Measurements from ENCODE around the gene LRRC75B.

Gene LRRC75B

DNA sequence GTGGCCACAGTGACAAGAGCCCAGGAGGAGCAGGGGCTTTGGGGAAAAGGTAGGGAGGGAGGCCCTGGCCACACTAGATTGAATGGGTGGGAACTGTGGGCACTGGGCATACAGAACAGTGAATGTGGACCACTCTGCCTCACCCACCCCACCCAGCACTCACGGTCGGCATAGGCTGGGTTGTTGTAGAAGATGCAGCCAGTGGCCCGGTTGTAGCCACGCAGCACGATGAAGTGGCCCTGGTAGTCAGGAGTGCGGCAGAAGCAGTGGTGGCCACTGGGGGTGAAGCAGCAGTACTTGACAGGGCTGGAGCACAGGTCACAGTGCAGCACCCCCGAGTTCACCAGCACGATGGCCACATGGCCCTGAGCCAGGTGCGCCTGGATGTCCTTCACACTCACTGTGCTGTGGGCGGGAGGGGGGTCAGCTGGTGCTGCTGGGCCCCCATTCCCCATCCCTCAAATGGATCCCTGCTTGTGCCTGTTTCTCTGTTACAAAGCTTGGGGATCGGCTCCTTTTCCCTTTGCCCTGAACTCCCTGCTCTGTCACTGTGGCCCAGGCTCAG, 49.1 kb downstream of the LRRC75B start:
- no peak overlapping the region for H3K4me3 ChIP-seq (replicated peaks; ENCODE audit: low read depth, low read length)
- DNase-seq (ENCODE audit: low read depth) = no peak
- TF ChIP-seq, protein P1, sequence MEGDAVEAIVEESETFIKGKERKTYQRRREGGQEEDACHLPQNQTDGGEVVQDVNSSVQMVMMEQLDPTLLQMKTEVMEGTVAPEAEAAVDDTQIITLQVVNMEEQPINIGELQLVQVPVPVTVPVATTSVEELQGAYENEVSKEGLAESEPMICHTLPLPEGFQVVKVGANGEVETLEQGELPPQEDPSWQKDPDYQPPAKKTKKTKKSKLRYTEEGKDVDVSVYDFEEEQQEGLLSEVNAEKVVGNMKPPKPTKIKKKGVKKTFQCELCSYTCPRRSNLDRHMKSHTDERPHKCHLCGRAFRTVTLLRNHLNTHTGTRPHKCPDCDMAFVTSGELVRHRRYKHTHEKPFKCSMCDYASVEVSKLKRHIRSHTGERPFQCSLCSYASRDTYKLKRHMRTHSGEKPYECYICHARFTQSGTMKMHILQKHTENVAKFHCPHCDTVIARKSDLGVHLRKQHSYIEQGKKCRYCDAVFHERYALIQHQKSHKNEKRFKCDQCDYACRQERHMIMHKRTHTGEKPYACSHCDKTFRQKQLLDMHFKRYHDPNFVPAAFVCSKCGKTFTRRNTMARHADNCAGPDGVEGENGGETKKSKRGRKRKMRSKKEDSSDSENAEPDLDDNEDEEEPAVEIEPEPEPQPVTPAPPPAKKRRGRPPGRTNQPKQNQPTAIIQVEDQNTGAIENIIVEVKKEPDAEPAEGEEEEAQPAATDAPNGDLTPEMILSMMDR (IDR thresholded peaks at IDR 0.05; ENCODE audit: low read length, missing control alignments) = no peak

DNA sequence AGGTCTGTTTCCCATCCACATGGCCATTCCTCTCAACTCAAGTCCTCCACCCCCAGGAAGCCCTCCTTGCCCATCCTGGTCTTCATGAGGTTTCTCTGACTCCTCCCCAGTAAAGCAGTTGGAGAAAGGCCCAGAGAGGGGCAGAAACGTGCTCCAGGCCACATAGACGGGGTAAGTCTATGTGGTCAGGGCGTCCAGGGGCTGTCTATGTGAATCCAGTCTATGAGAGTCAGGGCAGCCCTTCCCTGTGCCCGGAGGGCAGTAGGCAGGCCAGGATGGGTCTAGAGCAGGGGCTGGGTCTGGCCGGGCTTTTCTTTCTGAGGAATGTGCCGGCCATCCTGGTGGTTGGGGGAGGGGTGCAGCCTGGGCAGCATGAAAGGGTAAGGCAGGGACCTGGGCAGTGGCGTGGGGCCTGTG, 49.7 kb downstream of the LRRC75B start:
- no peak for DNase-seq (ENCODE audit: low read depth)
- TF ChIP-seq, protein P1 (IDR thresholded peaks at IDR 0.05; ENCODE audit: low read length, missing control alignments) = no peak
- H3K4me3 ChIP-seq (replicated peaks; ENCODE audit: low read depth, low read length) = no peak overlapping the region

DNA sequence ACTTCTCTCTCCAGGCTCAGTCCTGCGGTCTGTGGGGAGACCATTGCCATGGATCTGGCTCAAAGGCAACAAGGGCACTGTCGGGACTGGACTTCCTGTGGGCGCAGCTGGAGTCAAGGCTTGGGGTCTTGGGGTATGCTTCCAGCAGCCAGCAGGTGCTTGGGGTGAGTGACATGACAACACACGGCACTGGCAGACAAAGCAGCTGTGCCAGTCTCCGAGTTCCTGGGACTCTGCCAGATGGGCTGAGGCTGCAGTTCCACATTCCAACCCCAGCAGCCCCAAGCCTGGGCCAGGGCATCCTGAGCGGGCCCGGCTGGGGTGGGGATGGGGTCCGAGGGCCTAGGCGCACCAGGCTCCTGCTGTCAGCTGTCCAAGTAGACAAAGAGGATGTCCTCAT, 50.2 kb downstream of the LRRC75B start:
- H3K4me3 ChIP-seq (replicated peaks; ENCODE audit: low read depth, low read length) = no peak overlapping the region
- DNase-seq (ENCODE audit: low read depth) = no peak
- TF ChIP-seq, protein P1 (IDR thresholded peaks at IDR 0.05; ENCODE audit: low read length, missing control alignments) = no peak

DNA sequence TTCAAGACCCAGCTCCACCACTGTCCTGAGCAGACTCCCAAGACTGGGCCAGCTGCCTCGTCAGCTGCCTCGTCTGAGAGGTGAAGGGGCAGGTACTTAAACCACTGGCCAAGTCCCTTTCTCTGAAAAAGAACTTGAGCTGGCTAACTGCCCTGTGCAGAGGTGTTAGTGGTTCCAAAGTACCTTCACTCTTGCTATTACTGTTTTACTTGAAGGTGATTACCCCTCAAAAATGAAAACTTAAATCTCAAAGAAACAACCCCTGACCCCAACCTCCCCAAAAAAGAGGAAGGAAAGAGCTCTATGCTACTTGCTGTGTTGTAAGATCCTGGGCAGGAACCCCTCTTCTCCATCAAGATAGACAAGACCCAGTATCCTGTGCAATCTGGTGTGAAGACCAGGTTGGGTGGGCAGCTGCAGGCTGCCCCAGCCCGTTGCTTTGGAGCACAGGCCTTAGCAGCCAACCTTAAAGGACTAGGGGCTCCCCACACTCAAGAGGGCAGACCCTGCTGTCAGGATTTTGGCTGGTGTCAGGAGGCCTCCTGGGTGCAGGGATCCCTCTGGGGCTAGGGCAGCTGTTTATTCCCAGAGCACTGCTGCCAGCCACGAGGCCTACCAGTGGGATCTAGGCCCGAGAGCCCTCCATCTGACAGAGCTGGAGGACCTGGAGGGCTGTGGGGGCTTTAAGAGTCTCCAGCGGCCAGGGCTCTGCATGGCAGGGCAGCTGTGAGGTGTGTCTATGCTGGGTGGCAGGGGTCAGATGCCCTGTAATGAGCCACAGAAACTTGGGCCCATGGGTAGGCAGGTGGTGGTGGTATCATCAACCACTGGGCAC, 51.0 kb downstream of the LRRC75B start:
- H3K4me3 ChIP-seq (replicated peaks; ENCODE audit: low read depth, low read length) = no peak overlapping the region
- DNase-seq (ENCODE audit: low read depth) = no peak
- TF ChIP-seq, protein P1 (IDR thresholded peaks at IDR 0.05; ENCODE audit: low read length, missing control alignments) = no peak

DNA sequence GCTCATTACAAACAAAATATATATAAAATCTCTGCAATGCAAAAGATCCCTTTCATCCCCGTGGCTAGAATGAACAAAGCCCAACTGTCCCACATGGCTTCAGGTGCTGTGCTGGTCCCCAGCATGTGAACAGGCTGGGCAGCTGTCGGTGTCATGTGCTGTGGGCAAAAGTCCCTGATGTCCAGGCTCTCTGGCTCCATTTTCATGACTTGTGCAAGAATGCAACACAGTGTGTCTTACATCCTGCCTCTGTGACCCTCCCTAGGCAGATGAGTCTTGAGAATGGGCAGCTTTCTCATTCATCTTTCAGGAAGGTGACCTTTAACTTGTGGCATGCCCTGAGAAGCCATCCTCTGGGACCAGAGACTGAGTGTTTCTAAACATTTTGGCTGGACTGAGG, 52.4 kb downstream of the LRRC75B start:
- no peak overlapping the region for H3K4me3 ChIP-seq (replicated peaks; ENCODE audit: low read depth, low read length)
- no peak for DNase-seq (ENCODE audit: low read depth)
- TF ChIP-seq, protein P1 (IDR thresholded peaks at IDR 0.05; ENCODE audit: low read length, missing control alignments) = no peak

DNA sequence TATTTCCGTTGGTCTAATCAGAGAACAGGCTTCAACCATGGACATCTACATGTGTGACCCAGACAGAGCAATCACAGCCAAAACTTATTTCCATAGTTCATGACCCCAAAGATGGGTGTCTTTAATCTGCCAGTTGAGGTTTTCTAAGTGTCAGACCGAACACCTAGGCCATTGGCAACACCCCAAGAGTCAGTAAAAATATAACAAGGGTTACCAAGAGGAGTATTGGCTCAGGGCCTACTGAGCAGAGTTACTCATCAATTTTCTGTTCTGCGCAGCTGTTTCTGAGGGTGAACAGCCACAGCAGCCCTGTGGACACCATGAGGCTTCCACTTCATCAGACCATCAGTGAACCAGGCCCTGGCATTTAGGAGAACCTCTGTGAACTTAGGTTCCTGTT, 56.8 kb downstream of the LRRC75B start:
- H3K4me3 ChIP-seq (replicated peaks; ENCODE audit: low read depth, low read length) = no peak overlapping the region
- TF ChIP-seq, protein P1 (IDR thresholded peaks at IDR 0.05; ENCODE audit: low read length, missing control alignments) = no peak
- DNase-seq (ENCODE audit: low read depth) = no peak

Data from fibroblast of pulmonary artery (primary cell).